Neutrophil (primary cell): ENCODE data around the gene PPP6R2.

ENCODE experiments used
- H3K27ac ChIP-seq: fragments of 200-600 bp; sonication (generic); 2 replicates; pipeline ENCODE4 v1.5.1; 2016; ENCODE audit warnings: mild to moderate bottlenecking, moderate library complexity
- H3K27me3 ChIP-seq: fragments of 200-600 bp; sonication (generic); 2 replicates; pipeline ENCODE4 v1.6.0; 2016; ENCODE audit warnings: mild to moderate bottlenecking
- H3K36me3 ChIP-seq: fragments of 200-600 bp; sonication (generic); 2 replicates; pipeline ENCODE4 v1.5.1; 2017
- H3K4me1 ChIP-seq, 2 experiments: fragments of 200-600 bp in 1 of 2; sonication (generic) in 1 of 2; 1 replicate in 1 of 2; 2 replicates in 1 of 2; pipeline versions ENCODE4 v1.5.1 to v1.6.1; 2013 to 2016; ENCODE audit warnings: low read depth in 1 of 2, low read length in 1 of 2, mild to moderate bottlenecking in 1 of 2, moderate library complexity in 1 of 2; ENCODE audit not compliant: control insufficient read depth in 1 of 2, insufficient read depth in 1 of 2
- H3K4me3 ChIP-seq, 2 experiments: fragments of 200-600 bp in 1 of 2; sonication (generic) in 1 of 2; 1 replicate in 1 of 2; 2 replicates in 1 of 2; pipeline ENCODE4 v1.5.1; 2013 to 2016; ENCODE audit warnings: low read depth in 1 of 2, low read length in 1 of 2, mild to moderate bottlenecking in 1 of 2, moderate library complexity in 1 of 2
- H3K9me3 ChIP-seq: fragments of 200-600 bp; sonication (generic); 2 replicates; pipeline ENCODE4 v1.5.1; 2016
- CTCF ChIP-seq: fragments of 200-600 bp; sonication (generic); IDR thresholded peaks from 2 replicates; pipeline ENCODE4 v1.5.1; 2016; ENCODE audit warnings: antibody characterized with exemption

Gene PPP6R2

GRCh38 chr22:50443197-50443596 lies 100.1 kb downstream of the PPP6R2 start:
- H3K36me3 ChIP-seq: peaks cover 96% of the 10 kb centered on the region
- H3K4me1 ChIP-seq: no peaks in the 10 kb centered on the region
- H3K27ac ChIP-seq: no peak overlapping the region
- H3K4me3 ChIP-seq: no peak overlapping the region
- H3K27me3 ChIP-seq: no peaks in the 10 kb centered on the region
- H3K9me3 ChIP-seq: no peaks in the 10 kb centered on the region
- TF ChIP-seq CTCF: no peak

- TF ChIP-seq CTCF: no peak
- no peak overlapping the region for H3K4me3 ChIP-seq
- H3K27ac ChIP-seq: no peak overlapping the region
- H3K27me3 ChIP-seq: no peaks in the 10 kb centered on the region
- H3K9me3 ChIP-seq: no peaks in the 10 kb centered on the region
- H3K4me1 ChIP-seq: no peaks in the 10 kb centered on the region
- H3K36me3 ChIP-seq: peaks cover 95% of the 10 kb centered on the region
These were observed 100.9 kb downstream of the PPP6R2 start for GRCh38 chr22:50443801-50444625.

GRCh38 chr22:50444663-50445062 lies 101.5 kb downstream of the PPP6R2 start:
- H3K4me3 ChIP-seq: no peak overlapping the region
- no peaks in the 10 kb centered on the region for H3K27me3 ChIP-seq
- H3K27ac ChIP-seq: no peak overlapping the region
- H3K36me3 ChIP-seq: peaks cover 93% of the 10 kb centered on the region
- no peaks in the 10 kb centered on the region for H3K9me3 ChIP-seq
- TF ChIP-seq CTCF: no peak
- H3K4me1 ChIP-seq: no peaks in the 10 kb centered on the region

GRCh38 chr22:50445071-50445879 lies 102.1 kb downstream of the PPP6R2 start:
- Histone ChIP-seq H3K4me1 (no peaks in the 10 kb centered on the region), H3K4me3 (no peak overlapping the region), H3K27ac (no peak overlapping the region), H3K27me3 (no peaks in the 10 kb centered on the region), H3K36me3 (peaks cover 93% of the 10 kb centered on the region), H3K9me3 (no peaks in the 10 kb centered on the region)
- TF ChIP-seq CTCF: no peak

GRCh38 chr22:50445880-50446707 lies 103.0 kb downstream of the PPP6R2 start:
- Histone ChIP-seq H3K4me1 (no peaks in the 10 kb centered on the region), H3K9me3 (no peaks in the 10 kb centered on the region), H3K27ac (no peak overlapping the region), H3K4me3 (no peak overlapping the region), H3K36me3 (peaks cover 93% of the 10 kb centered on the region), H3K27me3 (no peaks in the 10 kb centered on the region)
- no peak for TF ChIP-seq CTCF
